HG03520 (cell line): ENCODE data around the gene FSD1L.
A peak's percentile ranks its signal among the peaks of the same experiment; 100 is the strongest.

Experiments
- ATAC-seq: cut with Tn5 transposase; IDR thresholded peaks from one replicate; pipeline ENCODE4 v1.9.1; 2021; ENCODE audit warnings: mild to moderate bottlenecking, moderate library complexity; ENCODE audit not compliant: unreplicated experiment

The FSD1L gene

DNA sequence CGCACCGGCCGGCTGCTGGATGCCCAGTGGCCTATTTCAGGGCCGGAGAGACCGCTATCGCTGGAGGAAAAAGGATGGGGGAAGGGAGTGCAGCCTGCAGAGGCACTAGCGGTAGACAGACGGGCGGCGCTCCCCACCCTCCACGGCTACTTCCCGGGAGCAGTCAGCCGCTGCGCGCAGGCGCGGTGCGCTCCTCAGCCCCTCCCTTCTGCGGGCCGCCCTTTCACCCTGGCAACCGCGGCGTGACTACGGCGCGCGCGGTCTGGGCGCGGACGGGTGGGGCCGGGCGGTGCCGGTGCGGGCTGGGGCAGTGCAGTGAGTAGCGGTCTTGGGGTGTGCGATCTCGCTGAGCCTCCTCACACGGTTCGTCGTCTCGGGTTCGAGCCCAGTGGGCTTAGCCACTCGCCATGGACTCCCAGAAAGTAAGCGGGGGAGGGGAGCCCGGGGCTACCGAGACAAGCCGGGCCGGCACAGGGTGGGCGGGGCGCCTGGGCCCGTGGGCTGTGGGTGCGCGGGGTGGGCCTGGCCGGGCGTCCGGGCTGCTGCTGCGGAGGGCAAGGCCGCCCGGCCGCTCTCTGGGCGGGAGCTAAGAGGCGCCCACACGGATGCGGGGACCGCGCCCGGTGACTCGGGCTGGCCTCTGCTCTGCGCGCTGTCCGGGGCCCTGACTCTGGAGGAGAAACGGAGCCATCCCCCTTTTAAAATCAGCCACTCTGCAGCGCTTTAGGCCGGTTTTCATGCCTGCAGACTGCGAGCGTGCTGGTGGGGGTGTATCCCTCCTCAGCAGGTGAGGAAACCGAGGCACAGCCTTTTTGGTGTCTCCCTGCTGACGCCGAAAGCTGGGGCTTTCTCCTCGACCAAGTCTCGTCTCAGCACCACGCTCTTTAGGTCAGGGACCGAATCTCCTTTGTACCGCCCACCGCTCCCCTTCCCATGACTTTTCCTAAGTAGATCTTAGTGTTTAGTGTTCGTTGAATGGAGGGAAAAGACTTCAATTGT lies at the start of gene FSD1L:
Gene FSD1L (plus strand): TSS at position 221 of the 999 bp plus-strand sequence. CDS start 187 bp downstream, at position 408.
- peak; percentile 95 for ATAC-seq

DNA sequence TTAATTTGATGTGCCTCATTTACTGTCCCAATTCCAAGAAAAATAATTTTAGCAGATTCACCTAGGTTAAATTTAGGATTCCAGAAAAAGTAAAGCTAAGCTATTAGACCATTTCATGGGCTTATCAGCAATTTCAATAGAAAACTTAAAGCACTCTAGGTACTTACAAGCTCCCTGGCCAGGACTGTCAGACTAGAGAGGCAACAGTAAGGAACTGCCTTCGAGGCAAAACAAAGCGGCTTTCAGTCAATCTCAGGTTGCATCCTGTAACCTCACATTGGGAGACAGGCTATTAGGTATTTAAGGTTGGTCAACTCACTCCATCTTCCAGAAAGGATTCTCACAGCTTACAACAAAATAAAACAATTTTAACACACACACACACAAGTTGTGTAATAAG lies 48.7 kb upstream of the FSD1L start:
- no peak for ATAC-seq

- no peak for ATAC-seq
These were observed 46.2 kb upstream of the FSD1L start for GRCh38 chr9:105401651-105402050.

- no peak for ATAC-seq
These were observed 44.1 kb upstream of the FSD1L start for GRCh38 chr9:105403552-105404248.

DNA sequence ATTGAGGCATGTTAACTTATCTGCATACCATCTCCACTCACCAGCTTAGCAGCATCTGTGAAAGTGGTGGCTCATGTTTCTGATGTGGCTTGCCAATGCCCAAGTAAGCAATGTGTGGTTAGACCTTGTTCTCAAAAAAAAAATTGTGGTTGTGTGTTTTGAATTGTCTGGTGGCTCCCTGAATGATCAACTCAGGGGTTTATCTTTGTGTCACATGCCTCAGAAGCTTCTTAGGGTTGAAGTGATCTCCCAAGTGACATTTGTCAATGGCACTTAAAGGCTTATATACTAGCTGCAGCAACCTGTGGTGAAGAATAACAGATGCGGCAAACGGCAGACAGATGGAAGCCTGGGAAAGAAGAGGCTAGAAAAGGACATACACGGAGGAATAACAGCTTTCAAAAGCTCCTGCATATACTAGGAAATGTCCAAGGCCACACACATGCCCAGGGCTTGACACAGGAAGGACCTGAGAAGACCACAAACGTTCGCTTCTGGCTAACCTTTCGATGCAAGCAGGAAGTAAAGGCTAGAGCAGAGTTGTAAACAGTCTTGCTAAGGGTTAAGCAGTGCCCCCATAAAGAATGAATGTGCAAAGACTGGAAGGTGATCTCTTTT lies 42.2 kb upstream of the FSD1L start:
- peak; percentile 83 for ATAC-seq

- ATAC-seq, result no peak
These were observed 41.5 kb upstream of the FSD1L start for GRCh38 chr9:105406369-105406768.

GRCh38 chr9:105413525-105413924 lies 34.3 kb upstream of the FSD1L start:
- ATAC-seq, result no peak

DNA sequence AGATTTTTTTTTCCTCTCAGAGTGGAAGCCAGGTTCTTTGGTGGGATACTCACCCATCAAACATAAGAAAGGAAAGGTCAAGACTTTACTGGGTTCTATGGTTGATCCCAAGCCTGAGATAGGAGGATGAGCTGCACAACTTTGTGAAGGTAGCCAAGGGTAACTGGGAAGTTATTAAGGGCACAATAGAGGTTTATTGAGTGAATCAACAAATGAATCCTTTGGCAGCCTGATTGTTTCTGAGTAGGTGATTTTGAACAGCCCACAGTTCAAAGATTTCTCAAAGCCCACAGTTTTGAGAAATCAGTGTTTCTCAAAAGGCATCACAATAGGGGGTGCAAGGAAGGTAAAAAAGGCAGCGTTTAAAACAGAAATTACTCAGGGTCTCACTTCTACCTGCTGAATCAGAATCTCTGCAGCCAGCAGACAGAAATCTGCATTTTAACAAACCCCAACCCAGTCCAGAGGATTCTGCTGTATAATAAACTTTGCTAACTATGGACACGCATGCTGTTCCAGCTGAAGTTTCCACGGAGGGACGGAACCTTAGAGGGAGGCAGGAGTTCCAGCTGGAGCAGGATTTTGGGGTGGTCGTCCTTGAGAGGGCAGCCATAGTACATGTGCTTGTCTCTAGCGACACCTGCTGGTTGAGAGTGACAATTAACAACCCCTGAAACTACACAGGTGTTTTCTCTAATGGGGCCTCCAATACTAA lies 32.7 kb upstream of the FSD1L start:
- peak; percentile 74 for ATAC-seq

DNA sequence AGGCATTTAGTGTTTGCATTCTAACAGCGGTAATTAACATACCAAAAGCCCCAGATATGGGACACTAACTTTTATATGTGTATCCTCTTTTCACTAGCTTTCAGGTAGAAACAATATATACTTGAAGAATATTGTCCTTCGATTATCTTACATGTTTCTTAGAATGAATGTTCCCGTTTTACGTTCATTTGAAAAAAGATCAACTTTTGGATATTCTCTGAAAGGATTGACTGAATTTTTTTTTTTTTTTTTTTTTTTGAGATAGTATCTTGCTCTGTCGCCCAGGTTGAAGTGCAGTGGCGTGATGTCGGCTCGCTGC lies 32.2 kb upstream of the FSD1L start:
- ATAC-seq, result no peak

- peak; percentile 59 for ATAC-seq
These were observed 31.0 kb upstream of the FSD1L start for GRCh38 chr9:105416840-105417239.

- no peak for ATAC-seq
These were observed 29.0 kb upstream of the FSD1L start for GRCh38 chr9:105418588-105419500.

DNA sequence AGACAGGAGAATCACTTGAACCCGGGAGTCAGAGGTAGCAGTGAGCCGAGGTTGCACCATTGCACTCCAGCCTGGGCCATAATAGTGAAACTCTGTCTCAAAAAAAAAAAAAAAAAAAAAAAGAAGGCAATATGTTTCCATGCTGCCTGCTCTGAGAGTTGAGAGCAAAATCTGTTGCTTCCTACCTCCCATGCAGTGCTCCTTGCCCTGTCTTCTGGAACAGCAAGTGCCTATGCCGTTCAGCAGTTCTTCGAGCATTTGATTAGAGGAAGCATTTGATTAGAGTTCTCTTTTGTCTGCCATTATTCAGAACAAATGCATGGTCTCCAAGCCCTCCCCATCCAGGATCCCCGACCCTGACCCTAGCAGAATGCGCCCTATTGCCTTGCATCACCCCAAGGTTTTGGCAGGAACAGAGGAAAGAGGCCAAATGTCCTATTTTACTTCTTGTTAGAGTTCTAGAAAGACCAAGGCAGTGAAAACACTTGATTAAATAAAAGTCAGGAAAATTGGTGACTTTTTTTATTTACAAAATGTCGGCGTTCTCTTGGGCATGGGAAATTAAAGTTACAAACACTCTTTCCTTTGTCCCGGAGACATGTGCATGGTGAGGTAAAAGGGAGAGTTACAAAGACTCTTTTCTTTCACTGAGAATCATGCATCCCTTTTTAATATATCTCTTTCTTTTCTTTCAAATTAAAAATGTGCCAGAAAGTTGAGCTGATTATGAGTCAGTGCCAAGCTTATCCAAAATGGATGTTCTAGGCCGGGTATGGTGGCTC lies 27.8 kb upstream of the FSD1L start:
- ATAC-seq, result no peak

GRCh38 chr9:105421154-105421553 lies 26.7 kb upstream of the FSD1L start:
- no peak for ATAC-seq

- ATAC-seq, result no peak
These were observed 26.0 kb upstream of the FSD1L start for GRCh38 chr9:105421864-105422263.

DNA sequence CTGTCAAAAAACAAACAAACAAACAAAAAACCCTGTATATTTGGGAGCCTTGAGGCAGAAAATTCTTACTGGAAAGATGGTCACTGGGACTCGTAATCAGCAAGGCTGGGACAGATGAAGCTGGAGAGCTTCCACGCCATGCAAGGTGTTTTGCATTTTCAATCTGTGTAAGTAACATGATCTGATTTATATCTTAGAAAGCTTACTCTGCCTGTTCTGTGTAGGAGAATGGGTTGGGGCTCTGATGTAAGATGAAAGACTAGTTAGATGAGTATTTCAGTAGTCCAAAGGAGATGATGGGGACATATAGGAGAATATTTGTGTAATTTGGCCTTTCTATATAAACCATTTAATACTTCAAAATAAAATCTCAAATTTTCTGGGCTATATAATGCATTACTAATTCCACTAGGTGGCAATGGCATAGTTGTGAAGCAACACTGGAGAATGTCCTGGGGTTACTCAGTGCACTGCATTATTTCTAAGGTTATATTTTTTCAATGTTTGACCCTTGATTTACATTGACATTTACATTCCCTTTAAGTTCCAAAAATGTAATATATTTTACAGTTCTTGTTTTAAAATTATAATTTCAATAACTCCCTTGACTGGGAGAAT lies 21.9 kb upstream of the FSD1L start:
- ATAC-seq, result no peak

DNA sequence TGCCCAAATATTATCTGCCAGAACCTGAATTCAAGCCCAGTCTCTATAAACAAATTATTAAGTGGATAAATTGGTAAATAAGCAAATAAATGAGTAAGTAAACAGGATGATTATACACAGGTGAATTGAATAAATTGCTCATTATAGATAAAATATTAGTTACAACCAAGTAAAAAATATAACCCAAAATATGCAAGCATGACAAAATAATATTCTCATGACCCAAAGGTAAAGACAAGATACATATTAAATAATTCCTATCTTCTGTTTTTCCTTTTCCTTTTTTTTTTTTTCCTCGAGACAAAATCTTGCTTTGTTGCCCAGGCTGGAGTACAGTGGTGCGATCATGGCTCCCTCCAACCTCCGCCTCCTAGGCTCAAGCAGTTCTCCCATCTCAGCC lies 21.2 kb upstream of the FSD1L start:
- no peak for ATAC-seq

- no peak for ATAC-seq
These were observed 16.2 kb upstream of the FSD1L start for GRCh38 chr9:105431424-105432246.
